Inferior parietal cortex (tissue), 1 donor: ENCODE measurements around the gene BNC2.

Experiments used
- DNase-seq: peaks from one replicate; pipeline ENCODE4 v3.0.0-alpha.2; 2016; ENCODE audit errors: extremely low spot score

The BNC2 gene

DNA sequence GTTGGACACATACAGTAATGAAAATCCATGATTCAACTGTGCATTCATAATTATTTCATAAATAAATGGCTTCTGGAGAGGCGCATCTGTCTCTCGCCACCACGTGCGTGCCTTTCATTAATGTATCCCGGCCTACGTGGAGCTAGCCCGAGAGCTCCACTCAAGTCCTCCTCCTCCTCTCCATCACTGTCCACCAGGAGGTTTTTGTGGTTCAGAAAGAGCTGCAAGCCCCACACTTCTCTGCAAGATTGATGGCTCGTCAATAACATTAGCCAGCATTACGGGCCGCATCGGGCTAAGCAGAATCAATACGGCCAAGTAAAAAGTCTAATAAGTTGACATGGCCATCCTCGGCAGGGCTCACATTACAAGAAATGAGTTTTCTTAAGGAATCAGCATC is 499.8 kb downstream of the BNC2 start:
- no peak for DNase-seq

DNA sequence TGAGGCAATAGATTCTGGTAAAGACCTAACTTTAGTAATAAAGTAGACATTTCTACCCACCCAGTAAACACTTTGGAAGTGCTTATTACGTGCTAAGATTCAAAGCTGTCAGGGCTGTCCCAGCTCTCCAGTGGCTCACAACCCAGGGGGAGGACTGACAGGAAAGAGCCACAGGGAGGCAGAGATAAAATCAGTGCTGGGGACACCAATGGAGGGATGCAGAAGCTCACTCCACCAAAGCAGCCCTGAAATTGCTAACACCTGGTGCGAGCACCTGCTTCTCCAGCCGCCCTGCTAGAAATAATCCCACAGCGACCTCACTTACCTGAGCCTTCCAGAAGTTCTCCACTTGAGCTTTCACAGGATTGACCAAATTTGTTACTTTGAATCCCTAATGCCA is 501.0 kb downstream of the BNC2 start:
- no peak for DNase-seq

GRCh38 chr9:16368237-16369087 is 502.0 kb downstream of the BNC2 start:
- no peak for DNase-seq

DNA sequence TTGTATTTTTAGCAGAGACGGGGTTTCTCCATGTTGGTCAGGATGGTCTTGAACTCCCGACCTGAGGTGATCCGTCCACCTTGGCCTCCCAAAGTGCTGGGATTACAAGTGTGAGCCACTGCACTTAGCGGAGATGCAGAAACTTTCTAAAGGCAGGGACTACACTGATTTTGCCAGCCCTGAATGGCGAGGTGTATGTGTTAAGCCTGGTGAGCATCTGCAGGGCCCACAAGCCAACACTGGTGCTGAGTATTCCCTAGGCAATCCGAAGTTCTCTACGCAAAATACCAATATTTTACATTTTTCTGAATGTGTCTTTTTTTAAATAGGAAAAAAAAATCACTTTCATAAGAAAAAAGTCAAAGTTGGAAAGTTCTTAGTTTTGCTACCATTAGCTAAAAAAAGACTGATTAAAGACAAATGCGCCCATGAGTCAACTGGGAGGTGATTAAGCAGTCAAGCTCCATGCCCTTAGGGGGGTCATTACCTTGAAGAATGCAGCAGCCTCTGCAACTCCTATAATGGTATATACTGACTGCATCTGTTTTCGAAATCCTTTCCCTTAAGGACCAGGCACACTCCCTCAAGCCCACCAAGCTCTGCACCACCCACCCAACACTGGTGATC is 502.8 kb downstream of the BNC2 start:
- DNase-seq, result no peak

- DNase-seq, result no peak
These were observed 506.1 kb downstream of the BNC2 start for GRCh38 chr9:16364347-16364746.

- no peak for DNase-seq
These were observed 506.6 kb downstream of the BNC2 start for GRCh38 chr9:16363916-16364315.

DNA sequence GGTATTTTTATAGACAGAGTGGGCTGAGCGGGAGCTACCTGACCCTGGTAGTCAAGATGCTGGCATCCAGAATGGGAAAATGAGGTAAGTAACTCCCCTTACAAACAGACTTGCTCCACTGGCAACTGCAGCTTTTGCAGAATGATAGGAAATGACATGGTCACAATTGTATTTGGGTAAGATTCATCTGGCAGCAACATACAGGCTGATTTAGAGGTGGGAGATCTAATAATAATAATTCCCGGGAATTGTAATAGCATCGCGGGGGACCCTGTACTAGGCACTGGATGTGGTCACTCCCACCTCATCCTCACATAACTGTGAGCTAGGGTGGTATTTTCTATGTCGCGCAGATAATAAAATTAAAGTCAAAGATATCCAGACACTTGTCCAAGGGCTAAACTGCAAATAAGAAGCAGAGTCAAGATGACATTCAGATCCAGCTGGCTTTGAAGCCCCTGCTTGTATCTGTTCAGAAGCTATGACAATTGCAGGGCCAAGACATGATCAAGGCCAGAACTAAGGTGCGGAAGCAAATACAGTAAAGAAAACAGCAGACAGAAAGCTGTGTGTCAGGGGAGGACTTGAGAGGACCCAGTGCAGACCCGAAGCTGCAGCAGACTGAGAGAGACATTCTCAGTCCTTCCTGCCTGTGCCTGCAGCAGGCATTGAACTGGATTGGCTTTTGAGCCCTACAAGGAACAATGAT is 507.2 kb downstream of the BNC2 start:
- DNase-seq, result no peak

- no peak for DNase-seq
These were observed 508.5 kb downstream of the BNC2 start for GRCh38 chr9:16361939-16362338.

DNA sequence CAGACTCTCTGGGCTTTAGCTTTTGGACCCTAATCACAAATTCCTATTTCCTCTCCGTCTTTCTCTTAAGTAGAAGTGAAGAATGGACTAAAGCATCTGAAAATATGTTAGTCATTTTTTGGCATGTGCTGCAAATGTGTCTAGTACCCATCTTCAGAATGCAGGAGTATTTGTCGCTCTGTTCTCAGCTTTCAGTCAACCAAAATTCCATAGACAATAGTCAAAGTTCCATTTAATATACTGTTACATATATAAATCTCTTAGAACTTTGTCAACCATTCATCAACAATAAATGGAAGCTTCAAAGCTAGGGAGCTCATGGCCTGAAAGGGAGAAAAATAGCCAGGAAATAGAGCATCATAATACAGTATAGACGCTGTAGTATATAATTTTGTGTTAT is 509.4 kb downstream of the BNC2 start:
- DNase-seq, result no peak

DNA sequence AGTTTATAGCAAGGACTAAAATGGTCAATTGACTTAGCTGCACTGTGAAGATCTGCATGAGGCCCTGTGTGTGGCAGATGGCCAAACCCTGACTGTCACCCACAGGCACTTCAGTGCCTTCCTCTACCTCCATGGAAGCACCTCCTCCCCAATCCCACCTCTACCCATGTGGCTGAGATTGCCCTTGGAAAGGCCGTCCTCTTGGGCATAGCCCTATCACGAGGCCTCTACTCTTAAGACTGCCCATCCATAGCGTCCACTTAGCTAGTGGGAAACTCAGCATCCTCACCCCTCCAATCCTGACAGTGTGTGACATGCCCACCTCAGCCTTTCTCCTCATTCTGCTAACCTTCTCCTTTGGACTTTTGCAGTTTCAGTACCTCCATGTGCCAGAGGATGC is 510.2 kb downstream of the BNC2 start:
- DNase-seq, result no peak
